CD4-positive, alpha-beta T cell treated with Interleukin-12 subunit alpha and Interleukin-12 subunit beta, for 1 hour (primary cell): ENCODE results near the gene DCAF16.

Source experiments
- DNase-seq: peaks from one replicate; pipeline ENCODE4 v3.0.0-alpha.2; 2020

The DCAF16 gene

DNA sequence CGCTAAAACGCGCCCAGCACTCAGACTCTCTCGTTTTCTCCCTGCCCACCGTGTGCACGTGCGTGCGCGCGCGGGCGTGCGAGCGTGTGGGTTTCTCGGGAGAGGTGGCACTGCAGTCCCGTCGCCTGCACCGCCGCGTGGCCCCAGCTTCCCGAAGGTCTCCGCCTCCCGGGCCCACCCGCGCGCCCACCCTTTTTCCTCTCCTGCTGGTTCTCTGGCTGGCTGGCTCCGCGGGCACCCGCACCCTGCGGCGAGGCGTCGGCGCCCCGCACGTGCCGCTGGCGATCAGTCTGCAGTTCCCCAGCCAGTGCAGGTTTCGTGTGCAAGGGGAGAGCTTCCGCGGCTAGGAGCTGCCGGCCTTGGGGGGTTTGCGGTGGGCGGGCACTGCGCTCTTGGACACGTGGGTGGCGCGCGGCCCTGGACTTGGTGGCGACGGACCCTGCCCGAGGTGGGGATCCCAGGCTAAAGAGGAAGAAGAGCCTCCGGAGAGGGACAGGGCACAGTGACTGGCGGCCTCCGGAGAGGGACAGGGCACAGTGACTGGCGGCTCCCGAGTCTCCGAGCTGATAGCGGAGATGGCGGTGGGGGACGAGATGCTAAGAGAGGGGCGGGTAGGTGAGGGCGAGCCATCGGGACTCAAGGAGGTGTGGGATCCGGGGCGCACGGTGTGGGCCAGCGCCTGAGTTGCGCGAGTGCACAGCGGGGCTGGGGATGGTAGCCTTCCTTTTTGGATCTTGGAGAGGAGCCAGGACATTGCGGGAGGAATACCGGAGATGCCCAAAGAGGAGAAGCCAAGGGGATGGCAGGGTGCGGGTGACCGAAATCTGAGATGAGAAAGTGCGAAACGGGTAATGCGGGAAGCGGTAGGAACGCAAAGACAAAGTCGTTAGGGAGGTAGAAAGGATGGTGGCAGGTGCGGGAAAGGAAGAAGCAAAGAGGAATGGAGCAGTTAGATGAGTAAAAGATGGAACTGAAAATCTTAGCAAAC, 29.0 kb downstream of the DCAF16 start, which contains the start of gene FAM184B:
TSS of gene FAM184B (minus strand) at position 322 of the 988 bp plus-strand sequence. CDS start 322 bp downstream, outside the sequence.
- DNase-seq = no peak

DNA sequence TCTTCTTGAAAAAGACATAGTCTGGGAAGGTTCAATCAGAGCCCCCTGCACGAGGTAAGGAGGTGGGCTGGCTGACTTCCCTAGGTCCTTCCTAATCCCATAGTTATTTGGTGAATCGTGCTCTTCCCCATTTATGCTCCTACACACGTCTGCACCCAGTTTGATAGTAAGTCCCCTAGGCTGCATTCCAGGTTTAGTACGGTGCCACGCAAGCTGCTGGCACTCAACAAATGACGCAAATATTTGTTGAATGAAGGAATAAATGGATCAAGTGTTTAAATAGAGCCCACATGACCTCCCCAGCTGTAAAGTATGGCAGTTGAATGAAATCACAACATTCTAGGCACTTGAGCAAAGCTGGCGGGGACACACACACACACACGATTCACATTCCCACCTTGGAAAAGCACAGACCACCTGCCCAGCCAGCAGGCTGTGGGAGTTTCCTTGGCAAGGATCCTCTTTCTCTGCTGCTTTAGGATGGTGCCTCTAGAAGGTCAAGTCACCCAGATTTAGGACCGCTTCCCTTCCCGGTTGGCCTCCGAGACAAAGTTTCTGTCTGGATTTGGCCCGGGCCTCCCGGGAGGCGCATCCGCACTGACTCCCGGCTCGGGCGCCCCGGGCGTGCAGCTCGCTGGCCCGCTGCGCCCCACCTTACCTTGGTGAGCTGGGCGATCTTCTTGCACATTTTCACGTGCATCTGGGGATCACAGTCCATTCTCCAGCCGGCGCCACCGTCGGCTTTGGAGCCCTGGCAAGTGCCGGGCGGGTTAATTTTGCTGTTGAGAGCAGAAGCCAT, 29.9 kb downstream of the DCAF16 start:
- DNase-seq = no peak

- DNase-seq = no peak
These were observed 32.1 kb downstream of the DCAF16 start for GRCh38 chr4:17778431-17778830.

- no peak for DNase-seq
These were observed 37.3 kb downstream of the DCAF16 start for GRCh38 chr4:17773135-17773698.

GRCh38 chr4:17771284-17771908, 39.2 kb downstream of the DCAF16 start:
- DNase-seq = no peak

DNA sequence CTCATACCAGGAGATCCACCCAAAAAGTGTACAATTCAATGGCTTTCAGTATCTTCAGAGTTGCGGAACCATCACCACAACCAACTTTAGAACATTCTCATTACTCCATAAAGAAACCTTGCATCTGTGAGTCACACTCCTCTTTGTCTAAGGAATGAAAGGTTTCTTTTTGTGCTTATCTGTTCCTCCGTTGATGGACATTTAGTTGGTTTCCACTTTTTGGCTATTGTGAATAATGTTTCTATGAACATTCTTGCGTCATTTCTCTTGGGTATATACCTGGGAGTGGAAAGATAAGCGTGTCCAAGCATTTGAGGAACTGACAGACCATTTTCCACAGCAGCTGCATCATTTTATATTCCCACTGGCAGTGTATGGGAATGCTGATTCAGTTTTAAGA, 39.7 kb downstream of the DCAF16 start:
- no peak for DNase-seq

DNA sequence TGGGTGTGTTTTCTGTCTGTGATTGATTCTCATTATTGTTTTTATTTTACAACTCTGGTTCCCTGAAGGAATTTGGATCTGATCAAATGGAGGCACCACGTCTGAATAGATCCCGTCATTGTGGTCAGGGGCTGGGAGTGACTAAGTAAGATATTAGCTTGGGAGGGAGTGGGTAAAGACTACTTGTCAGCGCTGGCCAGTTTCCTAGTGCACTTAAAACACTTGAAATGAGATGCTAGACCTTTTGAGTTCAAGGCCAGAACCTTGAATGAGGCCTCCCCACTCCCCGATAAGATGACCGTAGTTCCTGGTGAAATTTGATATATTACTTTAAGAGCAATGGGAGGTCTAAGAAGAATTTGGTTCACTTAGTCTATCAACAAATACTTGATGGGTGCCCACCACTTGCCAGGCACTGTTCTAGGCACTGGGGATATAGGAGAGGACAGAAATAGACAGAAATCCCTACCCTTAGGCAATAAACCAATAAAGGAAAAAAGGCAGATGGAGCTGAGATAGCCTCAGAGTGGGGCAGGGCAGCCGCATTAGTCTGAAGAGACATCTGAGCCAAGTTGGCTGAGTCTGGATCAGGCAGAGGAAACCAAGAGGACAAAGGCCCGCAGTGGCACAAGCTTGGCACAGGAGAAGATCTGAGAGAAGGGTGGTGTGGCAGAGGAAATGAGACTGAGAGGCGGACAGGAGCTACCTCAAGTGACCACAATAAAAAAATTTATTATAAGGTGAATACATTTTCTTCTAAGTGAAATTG, 41.0 kb downstream of the DCAF16 start:
- DNase-seq = no peak

- no peak for DNase-seq
These were observed 43.6 kb downstream of the DCAF16 start for GRCh38 chr4:17766826-17767458.

GRCh38 chr4:17765514-17766286, 44.9 kb downstream of the DCAF16 start:
- no peak for DNase-seq

DNA sequence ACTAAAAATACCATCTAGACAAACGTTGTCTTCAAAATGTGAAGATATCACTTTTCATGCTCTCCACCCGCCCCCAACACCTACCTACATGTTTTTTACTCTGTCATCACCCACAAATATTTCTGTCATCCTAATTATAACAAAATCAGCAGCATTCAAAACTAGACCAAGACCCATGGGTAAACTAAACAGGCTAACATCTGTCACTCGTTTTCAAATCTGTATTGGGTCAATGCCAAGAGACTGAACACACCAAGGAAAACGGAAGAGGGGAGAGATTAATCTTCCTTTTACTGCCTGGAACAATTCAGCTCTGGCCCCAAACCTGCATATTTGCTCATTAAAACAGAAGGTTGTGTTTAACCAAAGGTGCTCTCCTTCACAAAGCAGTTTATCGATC, 46.6 kb downstream of the DCAF16 start:
- DNase-seq = no peak

- DNase-seq = no peak
These were observed 47.1 kb downstream of the DCAF16 start for GRCh38 chr4:17763416-17763815.

DNA sequence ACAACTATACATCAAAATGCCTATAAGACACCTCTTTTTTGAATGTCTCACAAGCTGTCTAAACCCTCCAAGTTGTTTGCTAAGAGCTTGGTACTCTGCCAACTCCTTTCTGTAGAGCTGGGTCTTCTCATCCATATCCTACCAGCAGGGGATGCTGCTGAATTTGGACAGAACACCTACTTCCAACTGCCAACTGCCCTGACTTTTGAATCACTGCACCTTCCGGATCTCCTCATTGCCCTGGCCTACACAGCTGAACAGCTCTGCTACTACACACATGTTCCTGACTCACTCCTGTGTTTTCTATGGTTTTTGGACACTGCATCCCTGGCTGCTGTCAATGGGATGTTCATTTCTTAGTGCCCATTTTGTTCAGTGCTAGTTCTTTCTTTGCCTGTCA, 47.8 kb downstream of the DCAF16 start:
- DNase-seq = no peak

DNA sequence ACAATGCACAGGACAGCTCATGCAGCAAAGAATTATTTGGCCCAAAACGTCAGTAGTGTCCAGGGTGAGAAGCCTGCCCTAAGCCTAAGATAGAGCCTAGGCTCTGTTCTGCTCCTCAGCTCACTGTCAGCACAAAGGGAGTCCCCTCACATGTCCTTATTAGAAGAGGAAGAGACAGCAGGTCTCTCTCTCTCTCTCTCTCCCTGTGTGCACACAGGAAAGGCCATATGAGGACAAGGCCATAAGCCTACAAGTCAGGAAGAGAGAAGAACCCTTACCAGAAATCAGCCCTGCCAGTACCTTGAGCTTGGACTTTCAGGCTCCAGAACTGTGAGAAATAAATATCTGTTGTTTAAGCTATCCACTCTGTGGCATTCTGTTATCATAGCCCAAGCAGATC, 49.5 kb downstream of the DCAF16 start:
- DNase-seq = no peak

- no peak for DNase-seq
These were observed 49.9 kb downstream of the DCAF16 start for GRCh38 chr4:17760626-17761025.

DNA sequence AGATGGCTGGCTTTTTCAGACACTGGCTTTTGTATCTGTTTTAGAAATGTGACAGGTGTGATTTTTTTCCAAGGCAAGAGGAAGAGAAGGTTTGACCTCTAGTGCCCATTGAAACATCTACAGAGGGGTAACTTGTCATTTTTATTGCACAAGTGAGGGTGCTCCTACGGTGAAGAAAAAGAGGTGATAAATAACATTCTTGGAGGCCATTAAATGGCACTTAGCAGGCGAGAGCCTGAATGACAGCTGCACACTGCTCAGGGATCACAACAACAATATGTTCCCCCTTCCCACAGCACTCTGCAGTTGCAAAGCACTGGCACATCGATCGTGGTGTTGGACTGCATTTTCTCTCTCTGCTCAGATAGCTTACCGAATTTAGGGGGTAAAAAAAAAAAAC, 52.1 kb downstream of the DCAF16 start:
- DNase-seq = no peak

DNA sequence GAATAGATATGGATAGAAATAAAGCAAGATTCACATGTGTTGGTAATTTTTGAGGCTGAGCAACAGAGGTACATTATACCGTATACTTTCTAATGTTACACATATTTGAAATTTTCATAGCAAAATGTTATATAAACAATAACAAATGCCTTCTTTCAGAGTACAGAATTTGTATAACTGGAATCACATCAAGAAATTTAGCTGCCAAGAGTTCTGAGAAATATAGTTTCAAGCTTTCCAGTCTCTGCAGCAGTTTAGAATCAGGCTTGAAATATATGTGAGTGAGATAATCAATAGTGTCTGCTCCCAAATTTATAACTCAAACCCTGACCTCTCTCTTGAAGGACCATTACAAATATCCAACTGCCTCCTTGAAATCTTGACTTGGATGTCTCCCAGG, 52.9 kb downstream of the DCAF16 start:
- no peak for DNase-seq

- DNase-seq = no peak
These were observed 56.9 kb downstream of the DCAF16 start for GRCh38 chr4:17753646-17754045.
